K562 (cell line): ENCODE results near the gene PACSIN1. TPM values are rescaled to one million over a fixed set of nuclear protein-coding genes. Genes with fewer than 3 reads are reported as not detected.

Experiments used
- ATAC-seq: fragments of 200-7000 bp; cut with Tn5 transposase; 3 replicates; pipeline ENCODE4 v1.9.1; 2020; ENCODE audit warnings: moderate library complexity
- BruUV-seq: library from RNA; stranded (reverse); fragments of 400-500 nt; replicated peaks from 2 replicates; lab custom pipeline; 2021; lab: Mats Ljungman, UMichigan
- CTCF ChIA-PET: fragments of 300-600 bp; formaldehyde crosslinking; extraction: SDS; loops from one replicate; lab custom pipeline; 2021; ENCODE audit warnings: low intra/inter-chr PET ratio; lab: Yijun Ruan, JAX
- POLR2A ChIA-PET: fragments of 300-600, 350-650 bp; sonication (Branson Sonifier 250); formaldehyde crosslinking; extraction: SDS; loops from one replicate; lab custom pipeline; 2021; ENCODE audit warnings: antibody characterized with exemption, inconsistent platforms; lab: Yijun Ruan, JAX
- DNase-seq, 4 experiments: peaks; one replicate each; pipeline versions ENCODE4 v3.0.0 to v3.0.0-alpha.2; 2011 to 2018; ENCODE audit warnings: low spot score in 3 of 4, mixed read lengths in 3 of 4; ENCODE audit errors: extremely low read depth in 1 of 4
- FAIRE-seq: peaks from 2 replicates; lab custom pipeline; 2011; peaks lifted over from hg19 to GRCh38; lab: Jason Lieb, UNC
- H2AFZ ChIP-seq: 2 replicates; pipeline ENCODE4 v1.6.0; 2011; ENCODE audit warnings: low read depth, low read length, control low read depth, inconsistent platforms
- H3K27ac ChIP-seq: fragments of 200-600 bp; 3 replicates; pipeline ENCODE4 v1.8.0; 2011; ENCODE audit warnings: low read depth, mild to moderate bottlenecking, control low read depth, inconsistent platforms, low read length, moderate library complexity, mixed read lengths; ENCODE audit errors: extremely low read depth
- H3K27me3 ChIP-seq, 2 experiments: fragments of 300-600 bp in 1 of 2; 2 replicates in 1 of 2; 3 replicates in 1 of 2; pipeline versions ENCODE4 v1.6.0 to v1.8.0; 2011; ENCODE audit warnings: inconsistent platforms in 2 of 2, low read length in 2 of 2, mild to moderate bottlenecking in 1 of 2, mixed read lengths in 1 of 2, moderate library complexity in 1 of 2; ENCODE audit not compliant: control insufficient read depth in 2 of 2, insufficient read depth in 2 of 2
- H3K36me3 ChIP-seq: fragments of 300-600 bp; 3 replicates; pipeline ENCODE4 v1.8.0; 2011; ENCODE audit warnings: mild to moderate bottlenecking, low read length, inconsistent platforms; ENCODE audit not compliant: control insufficient read depth, insufficient read depth
- H3K4me1 ChIP-seq, 2 experiments: fragments of 200-600 bp in 1 of 2; replicated peaks in 1 of 2; 2 replicates in 1 of 2; 3 replicates in 1 of 2; pipeline versions ENCODE4 v1.5.1 to v1.8.0; 2011; ENCODE audit warnings: inconsistent platforms in 2 of 2, low read length in 2 of 2, mild to moderate bottlenecking in 1 of 2, mixed read lengths in 1 of 2, moderate library complexity in 1 of 2; ENCODE audit not compliant: control insufficient read depth in 2 of 2, insufficient read depth in 2 of 2
- H3K4me2 ChIP-seq: 2 replicates; pipeline ENCODE4 v1.6.1; 2011; ENCODE audit warnings: low read length, control low read depth, inconsistent platforms, mixed read lengths; ENCODE audit not compliant: insufficient read depth
- H3K4me3 ChIP-seq: fragments of 200-600 bp; sonication (generic), shearing (Covaris generic); 2 replicates; pipeline ENCODE4 v1.5.1; 2016; ENCODE audit warnings: control low read depth, inconsistent platforms
- H3K79me2 ChIP-seq: fragments of 200-600 bp; 3 replicates; pipeline ENCODE4 v1.8.0; 2011; ENCODE audit warnings: low read length, inconsistent platforms; ENCODE audit not compliant: control insufficient read depth, insufficient read depth
- H3K9ac ChIP-seq, 2 experiments: 2 replicates each; pipeline versions ENCODE4 v1.6.0 to v1.6.1; 2011; ENCODE audit warnings: low read depth in 2 of 2, low read length in 2 of 2, control low read depth in 1 of 2, inconsistent platforms in 1 of 2, mild to moderate bottlenecking in 1 of 2, mixed read lengths in 1 of 2; ENCODE audit not compliant: insufficient read depth in 1 of 2
- H3K9me1 ChIP-seq: one replicate; pipeline ENCODE4 v1.6.0; 2011; ENCODE audit warnings: inconsistent platforms, mild to moderate bottlenecking, low read length, moderate library complexity; ENCODE audit not compliant: control insufficient read depth, insufficient read depth
- H3K9me3 ChIP-seq: replicated peaks from 2 replicates; pipeline ENCODE4 v1.5.1; 2011; ENCODE audit warnings: low read depth, low read length, inconsistent platforms; ENCODE audit not compliant: control insufficient read depth, insufficient read depth
- H4K20me1 ChIP-seq: replicated peaks from 2 replicates; pipeline ENCODE4 v1.6.1; 2011; ENCODE audit warnings: low read length, inconsistent platforms, mixed read lengths; ENCODE audit not compliant: control insufficient read depth, insufficient read depth
- ARID2 ChIP-seq: fragments of 450-650 bp; IDR thresholded peaks from 2 replicates; pipeline ENCODE4 v1.6.1; 2017; ENCODE audit warnings: antibody characterized with exemption, mild to moderate bottlenecking
- BRD4 ChIP-seq: fragments of 200-600 bp; sonication (generic); IDR thresholded peaks from 2 replicates; pipeline ENCODE4 v1.6.1; 2017; ENCODE audit warnings: inconsistent platforms
- ELF2 ChIP-seq: fragments of 250-450 bp; sonication (Bioruptor Pico); IDR thresholded peaks from 2 replicates; pipeline ENCODE4 v1.5.0; 2021; ENCODE audit warnings: mild to moderate bottlenecking
- FUS ChIP-seq: fragments of 200-400 bp; formaldehyde crosslinking; optimal IDR thresholded peaks from 2 replicates; pipeline ENCODE3; 2017; ENCODE audit warnings: low read depth, low read length
- HMG20A ChIP-seq: fragments of 450-650 bp; formaldehyde crosslinking; conservative IDR thresholded peaks from 2 replicates; pipeline ENCODE4 v1.4.0; 2020; ENCODE audit warnings: mild to moderate bottlenecking, mixed read lengths
- NFIC ChIP-seq: fragments of 450-650 bp; IDR thresholded peaks from 2 replicates; pipeline ENCODE4 v1.6.1; 2017; ENCODE audit warnings: mild to moderate bottlenecking, inconsistent platforms
- PRMT5 ChIP-seq: sonication (generic); formaldehyde crosslinking; IDR thresholded peaks from 2 replicates; pipeline ENCODE4 v1.5.0; 2020; ENCODE audit warnings: missing genetic modification reagents
- SP2 ChIP-seq: IDR thresholded peaks from 2 replicates; pipeline ENCODE4 v1.6.1; 2011; ENCODE audit warnings: mild to moderate bottlenecking, low read depth, low read length, moderate library complexity; ENCODE audit not compliant: poor library complexity, severe bottlenecking; ENCODE audit errors: extremely low read depth
- SREBF2 ChIP-seq: sonication (generic); formaldehyde crosslinking; IDR thresholded peaks from 2 replicates; pipeline ENCODE4 v1.4.0; 2020; ENCODE audit warnings: mild to moderate bottlenecking, missing genetic modification reagents
- THRA ChIP-seq: fragments of 450-650 bp; IDR thresholded peaks from 2 replicates; pipeline ENCODE4 v1.6.1; 2017; ENCODE audit warnings: mild to moderate bottlenecking, moderate library complexity
- ZC3H11A ChIP-seq: IDR thresholded peaks from 2 replicates; pipeline ENCODE4 v1.6.1; 2012; ENCODE audit warnings: low read depth, low read length, improper control_type of control experiment
- ZNF778 ChIP-seq: fragments of 450-650 bp; formaldehyde crosslinking; IDR thresholded peaks from 2 replicates; pipeline ENCODE4 v1.4.0; 2020; ENCODE audit warnings: mild to moderate bottlenecking, moderate library complexity
- WGBS: fragments of 100-300 bp; shearing (Covaris generic); methylation state at CpG from one replicate; pipeline ENCODE4 v1.1.6; 2016; ENCODE audit warnings: low coverage, mixed read lengths; ENCODE audit not compliant: insufficient coverage; ENCODE audit errors: missing lambda C conversion rate; 5-methylcytosine and 5-hydroxymethylcytosine counted together
- in situ Hi-C: fragments of 300-500 bp; cut with MboI; formaldehyde crosslinking; loops from 4 replicates; pipeline ENCODE4 v1.15.0; 2018; ENCODE audit warnings: inconsistent platforms, mixed read lengths
- intact Hi-C: fragments of 100-400 bp; cut with micrococcal nuclease; formaldehyde crosslinking; loops from 2 replicates; pipeline ENCODE4 v1.14.2; 2022
- polyA plus RNA-seq, 8 experiments: library from polyadenylated mRNA; depleted of rRNA in 4 of 8; stranded (reverse) in 5 of 8; unstranded in 3 of 8; fragments of >200 nt; fragmentation: Nextera tagmentation in 2 of 8; fragmentation: Illumina TruSeq in 1 of 8; extraction: Ambion mirVana in 2 of 8; extraction: Trizol in 1 of 8; gene quantifications; 2 replicates each; pipeline versions ENCODE4 v1.2.1 to v1.2.3, GENCODE V29; 2011 to 2014; ENCODE audit warnings: inconsistent platforms in 1 of 8, missing spikeins in 1 of 8
- total RNA-seq, 7 experiments: library from RNA; depleted of rRNA in 6 of 7; stranded (reverse); fragments of >200 nt in 6 of 7; fragmentation: Illumina TruSeq in 2 of 7; extraction: Trizol in 2 of 7; gene quantifications; 2 replicates each; pipeline versions ENCODE4 v1.2.1 to v1.2.3, GENCODE V29; 2011 to 2021; ENCODE audit warnings: low replicate concordance in 1 of 7

Gene PACSIN1
- total and polyA plus RNA-seq, 9 of the 15 experiments (the other 6 are each of a cell fraction or from before 2014, with no cell fraction given), result 0.01 to 1.7 (median 0.45) TPM

GRCh38 chr6:34553146-34553545 lies 87.3 kb downstream of the PACSIN1 start:
- no TSS peak for BruUV-seq
- ATAC-seq, result no peak
- no peaks in the 10 kb centered on the region for H3K27me3 ChIP-seq
- WGBS, result 48% methylated on average over 4 of the region's 4 CpGs
- TF ChIP-seq ARID2, result no peak
- no peak for TF ChIP-seq FUS
- no peak for TF ChIP-seq PRMT5 (CRISPR knock-in tag)
- TF ChIP-seq NFIC, result no peak
- TF ChIP-seq ZNF778 (CRISPR knock-in tag), result no peak
- no peak for TF ChIP-seq BRD4
- TF ChIP-seq ELF2 (CRISPR knock-in tag), result no peak
- no peak for TF ChIP-seq SP2
- no peak for TF ChIP-seq HMG20A (CRISPR knock-in tag)
- TF ChIP-seq SREBF2, result no peak
- no peak for TF ChIP-seq ZC3H11A
- no peak for TF ChIP-seq THRA
- TF ChIP-seq, all 486 proteins: peak for 0
- intact Hi-C loops (no loop called here), in situ Hi-C loops (no loop called here)
- Histone ChIP-seq H2AFZ (no peak overlapping the region), H3K27ac (no peak overlapping the region), H3K36me3 (no peaks in the 10 kb centered on the region), H3K4me2 (no peak overlapping the region), H3K9me1 (no peaks in the 10 kb centered on the region), H3K9me3 (peaks cover 1% of the 10 kb centered on the region), H3K4me3 (no peak overlapping the region), H4K20me1 (no peaks in the 10 kb centered on the region), H3K4me1 (peaks cover 18 to 76% of the 10 kb centered on the region in 2 experiments; a peak in 4 of 5 replicates), H3K9ac (no peak overlapping the region), H3K79me2 (no peaks in the 10 kb centered on the region)
- ChIA-PET POLR2A (interaction anchor here (0.6 kb wide), 1 partner anchor 339 kb away, joined by 3 read pairs; no protein-coding TSS in a partner anchor), CTCF (interaction anchor here (0.7 kb wide), 1 partner anchor 23 kb away, joined by 3 read pairs; no protein-coding TSS in a partner anchor)
- DNase-seq (no peak), FAIRE-seq (no peak)
